Colonic mucosa (tissue), 4 donors: ENCODE measurements around the gene CS. TPM values are rescaled to one million over a fixed set of nuclear protein-coding genes. Genes with fewer than 3 reads are reported as not detected.

Experiments
- DNase-seq: peaks from one replicate; pipeline ENCODE4 v3.0.0-alpha.2; 2020
- H3K27ac ChIP-seq: fragments of 200-600 bp; one replicate; pipeline ENCODE4 v1.8.0; 2021
- H3K27me3 ChIP-seq: fragments of 200-600 bp; one replicate; pipeline ENCODE4 v1.8.0; 2021
- H3K36me3 ChIP-seq: fragments of 200-600 bp; one replicate; pipeline ENCODE4 v1.8.0; 2021
- H3K4me1 ChIP-seq: fragments of 200-600 bp; one replicate; pipeline ENCODE4 v1.8.0; 2021; ENCODE audit warnings: mild to moderate bottlenecking
- H3K4me3 ChIP-seq: fragments of 200-600 bp; one replicate; pipeline ENCODE4 v1.8.0; 2021
- H3K9ac ChIP-seq, 2 donors: one replicate each; pipeline ENCODE4 v1.7.0; 2013; ENCODE audit warnings: control low read depth in 2 of 2, low read depth in 2 of 2, low read length in 2 of 2
- H3K9me3 ChIP-seq: fragments of 200-600 bp; one replicate; pipeline ENCODE4 v1.8.0; 2021
- CTCF ChIP-seq: fragments of 200-600 bp; IDR thresholded peaks from one replicate; pipeline ENCODE4 v1.8.0; 2022; ENCODE audit warnings: antibody characterized with exemption, mild to moderate bottlenecking
- intact Hi-C: fragments of 100-400 bp; cut with DNase I; formaldehyde crosslinking; loops from one replicate; pipeline ENCODE4 v1.14.1; 2022
- total RNA-seq, 2 donors: library from RNA; stranded (reverse); fragmentation: NEBNext Ultra II Directional in 1 of 2; extraction: Animal tissue kit (Norgen Biotek cat#: 25700) in 1 of 2; gene quantifications; one replicate each; pipeline ENCODE4 v1.2.1, GENCODE V29; 2021
- donor health status: healthy.
- donor health status: DM: no; HTN: no; CAD: no.
- donor health status: DM: no; HTN: no; CAD: no.

CS gene
- total RNA-seq, 2 donors from 2014 or later: 367 to 437 TPM

GRCh38 chr12:56333679-56334489, 33.8 kb upstream of the CS start, which contains the start of gene PAN2:
Gene PAN2, minus strand, starts transcription at chr12:56334000. Its CDS starts 906 bp downstream, at chr12:56333094.
- peak within 1 kb of the TSS; percentile 91 for H3K27ac ChIP-seq
- DNase-seq: peak; percentile 96
- peaks cover 3% of the 10 kb centered on the region for H3K4me1 ChIP-seq
- H3K27me3 ChIP-seq: no peaks in the 10 kb centered on the region
- no peaks in the 10 kb centered on the region for H3K36me3 ChIP-seq
- no peaks in the 10 kb centered on the region for H3K9me3 ChIP-seq
- H3K4me3 ChIP-seq: peak within 1 kb of the TSS; percentile 62
- intact Hi-C loops: no loop called here
- peak within 1 kb of the TSS; percentile 85 to 88 for H3K9ac ChIP-seq
- no peak for TF ChIP-seq CTCF

GRCh38 chr12:56333197-56333678, 33.1 kb upstream of the CS start:
- peaks cover 3% of the 10 kb centered on the region for H3K4me1 ChIP-seq
- H3K27me3 ChIP-seq: no peaks in the 10 kb centered on the region
- peak overlapping the region; percentile 62 for H3K4me3 ChIP-seq
- DNase-seq: no peak
- H3K36me3 ChIP-seq: no peaks in the 10 kb centered on the region
- intact Hi-C loops: no loop called here
- TF ChIP-seq CTCF: no peak
- no peaks in the 10 kb centered on the region for H3K9me3 ChIP-seq
- H3K9ac ChIP-seq: peak overlapping the region; percentile 61 to 88
- peak overlapping the region; percentile 91 for H3K27ac ChIP-seq

GRCh38 chr12:56332512-56333196, 32.5 kb upstream of the CS start:
- H3K9ac ChIP-seq: peak overlapping the region; percentile 61 to 88
- H3K27ac ChIP-seq: peak overlapping the region; percentile 91
- no peaks in the 10 kb centered on the region for H3K36me3 ChIP-seq
- no peaks in the 10 kb centered on the region for H3K27me3 ChIP-seq
- DNase-seq: no peak
- no peak for TF ChIP-seq CTCF
- intact Hi-C loops: no loop called here
- H3K9me3 ChIP-seq: no peaks in the 10 kb centered on the region
- H3K4me3 ChIP-seq: peak overlapping the region; percentile 62
- H3K4me1 ChIP-seq: peaks cover 3% of the 10 kb centered on the region

GRCh38 chr12:56330936-56331490, 30.9 kb upstream of the CS start:
- Histone ChIP-seq H3K4me3 (no peak overlapping the region), H3K4me1 (peaks cover 3% of the 10 kb centered on the region), H3K9ac (no peak overlapping the region), H3K27ac (no peak overlapping the region), H3K9me3 (no peaks in the 10 kb centered on the region), H3K36me3 (peaks cover 6% of the 10 kb centered on the region), H3K27me3 (no peaks in the 10 kb centered on the region)
- DNase-seq: no peak
- intact Hi-C loops: no loop called here
- TF ChIP-seq CTCF: no peak

GRCh38 chr12:56326533-56326932, 26.4 kb upstream of the CS start:
- Histone ChIP-seq H3K36me3 (peaks cover 6% of the 10 kb centered on the region), H3K9ac (no peak overlapping the region), H3K4me1 (no peaks in the 10 kb centered on the region), H3K27ac (no peak overlapping the region), H3K27me3 (no peaks in the 10 kb centered on the region), H3K4me3 (no peak overlapping the region), H3K9me3 (no peaks in the 10 kb centered on the region)
- intact Hi-C loops: no loop called here
- DNase-seq: no peak
- TF ChIP-seq CTCF: no peak
